GM12878 (cell line): ENCODE measurements around the gene MBD6.

ENCODE experiments used
- CEBPB ChIP-seq, 2 experiments: fragments of 150-350 bp in 1 of 2; IDR thresholded peaks; 2 replicates each; pipeline ENCODE4 v1.6.1; 2012 to 2014; ENCODE audit warnings: low read depth in 2 of 2, low read length in 2 of 2, borderline replicate concordance in 1 of 2, inconsistent platforms in 1 of 2
- GATAD2B ChIP-seq: fragments of 450-650 bp; conservative IDR thresholded peaks from 2 replicates; pipeline ENCODE4 v1.6.1; 2017; ENCODE audit warnings: low read depth, mild to moderate bottlenecking, moderate library complexity
- NRF1 ChIP-seq: conservative IDR thresholded peaks from 2 replicates; pipeline ENCODE4 v1.6.1; 2011; ENCODE audit warnings: mild to moderate bottlenecking, low read depth, low read length, improper control_type of control experiment
- ZZZ3 ChIP-seq: IDR thresholded peaks from 2 replicates; pipeline ENCODE4 v1.6.1; 2011; ENCODE audit warnings: low read depth; ENCODE audit not compliant: control insufficient read depth, insufficient read length
- TF ChIP-seq, protein P1 (sequence below): IDR thresholded peaks from 2 replicates; pipeline ENCODE4 v1.6.1; 2012; ENCODE audit warnings: low read depth, low read length, improper control_type of control experiment

DNA sequence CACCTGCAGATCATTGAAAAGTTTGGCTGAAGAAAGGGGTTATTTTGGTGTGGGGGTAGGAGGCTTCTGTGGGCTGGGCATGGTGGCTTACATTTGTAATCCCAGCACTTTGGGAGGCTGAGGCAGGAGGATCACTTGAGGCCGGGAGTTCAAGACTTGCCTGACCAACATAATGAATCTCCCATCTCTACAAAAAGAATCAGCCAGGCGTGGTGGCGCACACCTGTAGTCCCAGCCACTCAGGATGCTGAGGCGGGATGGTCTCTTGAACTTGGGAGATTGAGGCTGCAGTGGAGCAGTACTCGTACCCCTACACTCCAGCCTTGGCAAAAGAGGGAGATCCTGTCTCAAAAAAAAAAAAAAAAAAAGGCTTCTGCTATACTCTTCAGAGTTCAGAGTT, 9.4 kb upstream of the MBD6 start:
- no peak for TF ChIP-seq CEBPB (IDR thresholded peaks at IDR 0.05; ENCODE audit: borderline replicate concordance in 1 of 2, low read depth in 2 of 2, low read length in 2 of 2)
- no peak for TF ChIP-seq NRF1
- TF ChIP-seq ZZZ3 = no peak
- no peak for TF ChIP-seq GATAD2B
- TF ChIP-seq, protein P1, sequence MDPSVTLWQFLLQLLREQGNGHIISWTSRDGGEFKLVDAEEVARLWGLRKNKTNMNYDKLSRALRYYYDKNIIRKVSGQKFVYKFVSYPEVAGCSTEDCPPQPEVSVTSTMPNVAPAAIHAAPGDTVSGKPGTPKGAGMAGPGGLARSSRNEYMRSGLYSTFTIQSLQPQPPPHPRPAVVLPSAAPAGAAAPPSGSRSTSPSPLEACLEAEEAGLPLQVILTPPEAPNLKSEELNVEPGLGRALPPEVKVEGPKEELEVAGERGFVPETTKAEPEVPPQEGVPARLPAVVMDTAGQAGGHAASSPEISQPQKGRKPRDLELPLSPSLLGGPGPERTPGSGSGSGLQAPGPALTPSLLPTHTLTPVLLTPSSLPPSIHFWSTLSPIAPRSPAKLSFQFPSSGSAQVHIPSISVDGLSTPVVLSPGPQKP = no peak
